IMR-90 (cell line): Measurements from ENCODE around the gene GPR65. TPM values are rescaled to one million over a fixed set of nuclear protein-coding genes. Genes with fewer than 3 reads are reported as not detected.

Experiments
- ATAC-seq: fragments of 200-7000 bp; cut with Tn5 transposase; 2 replicates; pipeline ENCODE4 v1.9.1; 2020; ENCODE audit warnings: low read depth, mild to moderate bottlenecking, moderate library complexity
- BruUV-seq: library from RNA; stranded (reverse); fragments of 400-500 nt; replicated peaks from 2 replicates; lab custom pipeline; 2021; lab: Mats Ljungman, UMichigan
- CTCF ChIA-PET: fragments of 300-600 bp; formaldehyde crosslinking; extraction: SDS; loops from one replicate; lab custom pipeline; 2021; ENCODE audit warnings: antibody characterized with exemption; lab: Yijun Ruan, JAX
- POLR2A ChIA-PET: fragments of 300-600 bp; sonication (Branson Sonifier 250); formaldehyde crosslinking; loops from one replicate; lab custom pipeline; 2022; ENCODE audit warnings: antibody characterized with exemption; ENCODE audit not compliant: unreplicated experiment; lab: Charles Lee
- DNase-seq: peaks from one replicate; pipeline ENCODE4 v3.0.0; 2013
- H2AFZ ChIP-seq: replicated peaks from 2 replicates; pipeline ENCODE3; 2013; ENCODE audit warnings: low read length, mild to moderate bottlenecking; ENCODE audit not compliant: poor library complexity
- H2AK5ac ChIP-seq: 2 replicates; pipeline ENCODE4 v1.6.1; 2013; ENCODE audit warnings: low read depth, low read length, inconsistent platforms
- H2AK9ac ChIP-seq: replicated peaks from 2 replicates; pipeline ENCODE3; 2013; ENCODE audit warnings: mild to moderate bottlenecking, low read depth, low read length, moderate library complexity; ENCODE audit not compliant: poor library complexity
- H2BK120ac ChIP-seq: 2 replicates; pipeline ENCODE4 v1.6.1; 2013; ENCODE audit warnings: low read depth, low read length, inconsistent platforms
- H2BK15ac ChIP-seq: 3 replicates; pipeline ENCODE4 v1.6.1; 2013; ENCODE audit warnings: low read depth, low read length, inconsistent platforms
- H2BK20ac ChIP-seq: 2 replicates; pipeline ENCODE4 v1.6.1; 2013; ENCODE audit warnings: low read depth, mild to moderate bottlenecking, inconsistent platforms, low read length, moderate library complexity
- H2BK5ac ChIP-seq: 2 replicates; pipeline ENCODE4 v1.6.1; 2013; ENCODE audit warnings: mild to moderate bottlenecking, low read depth, low read length, inconsistent platforms; ENCODE audit not compliant: poor library complexity, severe bottlenecking
- H3K14ac ChIP-seq: replicated peaks from 2 replicates; pipeline ENCODE4 v1.6.1; 2013; ENCODE audit warnings: low read depth, low read length, inconsistent platforms
- H3K18ac ChIP-seq: 2 replicates; pipeline ENCODE4 v1.6.1; 2013; ENCODE audit warnings: low read depth, low read length, control low read depth
- H3K23ac ChIP-seq: 2 replicates; pipeline ENCODE4 v1.6.1; 2013; ENCODE audit warnings: low read depth, low read length, inconsistent platforms
- H3K27ac ChIP-seq: 2 replicates; pipeline ENCODE4 v1.5.1; 2013; ENCODE audit warnings: mild to moderate bottlenecking, control low read depth, low read length; ENCODE audit not compliant: insufficient read depth
- H3K27me3 ChIP-seq: 2 replicates; pipeline ENCODE4 v1.6.1; 2013; ENCODE audit warnings: low read length; ENCODE audit not compliant: control insufficient read depth, insufficient read depth
- H3K36me3 ChIP-seq: 2 replicates; pipeline ENCODE4 v1.6.1; 2013; ENCODE audit warnings: low read length, mixed read lengths; ENCODE audit not compliant: control insufficient read depth, insufficient read depth
- H3K4ac ChIP-seq: 2 replicates; pipeline ENCODE4 v1.6.1; 2013; ENCODE audit warnings: low read depth, low read length, inconsistent platforms
- H3K4me1 ChIP-seq: 2 replicates; pipeline ENCODE4 v1.6.1; 2013; ENCODE audit warnings: low read length, mixed read lengths; ENCODE audit not compliant: control insufficient read depth, insufficient read depth
- H3K4me2 ChIP-seq: 2 replicates; pipeline ENCODE4 v1.6.1; 2013; ENCODE audit warnings: low read depth, mild to moderate bottlenecking, control low read depth, low read length, moderate library complexity
- H3K4me3 ChIP-seq: 2 replicates; pipeline ENCODE4 v1.5.1; 2013; ENCODE audit warnings: low read depth, mild to moderate bottlenecking, control low read depth, low read length, moderate library complexity; ENCODE audit not compliant: insufficient read depth
- H3K56ac ChIP-seq: 2 replicates; pipeline ENCODE4 v1.6.1; 2013; ENCODE audit warnings: low read length, inconsistent platforms; ENCODE audit not compliant: insufficient read depth; ENCODE audit errors: extremely low read depth
- H3K79me1 ChIP-seq, 2 experiments: 2 replicates each; pipeline ENCODE4 v1.6.1; 2013; ENCODE audit warnings: low read length in 2 of 2, inconsistent platforms in 1 of 2, low read depth in 1 of 2
- H3K9ac ChIP-seq: 2 replicates; pipeline ENCODE4 v1.6.1; 2013; ENCODE audit warnings: low read depth, low read length, control low read depth
- H3K9me1 ChIP-seq: 2 replicates; pipeline ENCODE4 v1.6.1; 2013; ENCODE audit warnings: low read length, inconsistent platforms; ENCODE audit not compliant: insufficient read depth
- H3K9me3 ChIP-seq: 2 replicates; pipeline ENCODE4 v1.6.1; 2013; ENCODE audit warnings: low read length; ENCODE audit not compliant: control insufficient read depth, insufficient read depth
- H4K20me1 ChIP-seq: 2 replicates; pipeline ENCODE4 v1.6.1; 2013; ENCODE audit warnings: low read length, inconsistent platforms; ENCODE audit not compliant: insufficient read depth
- H4K5ac ChIP-seq: 2 replicates; pipeline ENCODE4 v1.6.1; 2013; ENCODE audit warnings: mild to moderate bottlenecking, low read depth, low read length, control low read depth
- H4K8ac ChIP-seq, 2 experiments: 2 replicates each; pipeline ENCODE4 v1.6.1; 2013; ENCODE audit warnings: low read depth in 2 of 2, low read length in 2 of 2, control low read depth in 1 of 2, inconsistent platforms in 1 of 2
- H4K91ac ChIP-seq: 2 replicates; pipeline ENCODE4 v1.6.1; 2013; ENCODE audit warnings: low read depth, low read length, inconsistent platforms; ENCODE audit not compliant: insufficient read depth
- BHLHE40 ChIP-seq: fragments of 150-350 bp; IDR thresholded peaks from 2 replicates; pipeline ENCODE4 v1.6.1; 2016; ENCODE audit warnings: mild to moderate bottlenecking, low read depth, low read length
- CEBPB ChIP-seq: IDR thresholded peaks from 2 replicates; pipeline ENCODE4 v1.6.1; 2012; ENCODE audit warnings: low read depth, low read length, improper control_type of control experiment
- CHD1 ChIP-seq: IDR thresholded peaks from 2 replicates; pipeline ENCODE4 v1.6.1; 2012; ENCODE audit warnings: low read depth, low read length, improper control_type of control experiment
- CTCF ChIP-seq: conservative IDR thresholded peaks from 2 replicates; pipeline ENCODE4 v1.5.1; 2012; ENCODE audit warnings: mild to moderate bottlenecking, low read depth, low read length, improper control_type of control experiment
- FOS ChIP-seq: fragments of 150-350 bp; IDR thresholded peaks from 2 replicates; pipeline ENCODE4 v1.6.1; 2016; ENCODE audit warnings: low read depth, low read length
- MAFK ChIP-seq: IDR thresholded peaks from 2 replicates; pipeline ENCODE4 v1.6.1; 2012; ENCODE audit warnings: low read depth, low read length, improper control_type of control experiment
- MAZ ChIP-seq: IDR thresholded peaks from 2 replicates; pipeline ENCODE4 v1.6.1; 2012; ENCODE audit warnings: low read depth, mild to moderate bottlenecking, low read length, improper control_type of control experiment, moderate library complexity, borderline replicate concordance
- MXI1 ChIP-seq: IDR thresholded peaks from 2 replicates; pipeline ENCODE4 v1.6.1; 2012; ENCODE audit warnings: low read depth, mild to moderate bottlenecking, low read length, moderate library complexity, borderline replicate concordance
- NFE2L2 ChIP-seq: fragments of 150-350 bp; IDR thresholded peaks from 2 replicates; pipeline ENCODE4 v1.6.1; 2016; ENCODE audit warnings: low read depth, mild to moderate bottlenecking, low read length
- POLR2A ChIP-seq: IDR thresholded peaks from 2 replicates; pipeline ENCODE4 v1.6.1; 2012; ENCODE audit warnings: mild to moderate bottlenecking, low read depth, low read length
- RAD21 ChIP-seq: IDR thresholded peaks from 2 replicates; pipeline ENCODE4 v1.6.1; 2012; ENCODE audit warnings: low read length, improper control_type of control experiment
- RCOR1 ChIP-seq: IDR thresholded peaks from 2 replicates; pipeline ENCODE4 v1.6.1; 2012; ENCODE audit warnings: mild to moderate bottlenecking, low read length, improper control_type of control experiment; ENCODE audit not compliant: insufficient replicate concordance
- RFX5 ChIP-seq: IDR thresholded peaks from 2 replicates; pipeline ENCODE4 v1.8.0; 2012; ENCODE audit warnings: low read depth, mild to moderate bottlenecking, low read length, moderate library complexity
- SMC3 ChIP-seq: fragments of 150-350 bp; IDR thresholded peaks from 2 replicates; pipeline ENCODE4 v1.6.1; 2016; ENCODE audit warnings: low read depth, mild to moderate bottlenecking, antibody characterized with exemption, low read length, moderate library complexity
- whole genome bisulfite sequencing, 2 experiments: methylation state at CpG; one replicate each; pipeline versions ENCODE4 v1.1.5 to v1.1.7; 2013; ENCODE audit warnings: missing lambda C conversion rate in 2 of 2; ENCODE audit not compliant: insufficient read length in 1 of 2; ENCODE audit errors: extremely low coverage in 2 of 2; 5-methylcytosine and 5-hydroxymethylcytosine counted together
- dilution Hi-C: fragments of 300-500 bp; cut with HindIII; formaldehyde crosslinking; loops from one replicate; pipeline ENCODE4 v1.14.3; 2018; ENCODE audit warnings: low sequenced_read_pairs; ENCODE audit not compliant: unreplicated experiment
- in situ Hi-C: fragments of 300-500 bp; cut with MboI; formaldehyde crosslinking; loops from 3 replicates; pipeline ENCODE4 v1.14.3; 2019; ENCODE audit warnings: low sequenced_read_pairs, inconsistent platforms, mixed read lengths
- intact Hi-C: fragments of 100-400 bp; cut with micrococcal nuclease; formaldehyde crosslinking; loops from 2 replicates; pipeline ENCODE4 v1.10.0; 2022
- polyA plus RNA-seq, 3 experiments: library from polyadenylated mRNA; depleted of rRNA; stranded (reverse); fragments of >200 nt; gene quantifications; 2 replicates each; pipeline ENCODE4 v1.2.3, GENCODE V29; 2012; ENCODE audit warnings: low replicate concordance in 1 of 3
- total RNA-seq: library from RNA; depleted of rRNA; stranded (reverse); fragments of >200 nt; gene quantifications from 2 replicates; pipeline ENCODE4 v1.2.3, GENCODE V29; 2012
- TF ChIP-seq, protein P1 (sequence below): fragments of 150-350 bp; IDR thresholded peaks from 2 replicates; pipeline ENCODE4 v1.6.1; 2016; ENCODE audit warnings: low read depth, mild to moderate bottlenecking, low read length, moderate library complexity, borderline replicate concordance
- TF ChIP-seq, protein P2 (sequence below): fragments of 150-350 bp; IDR thresholded peaks from 2 replicates; pipeline ENCODE4 v1.6.1; 2017; ENCODE audit warnings: mild to moderate bottlenecking, antibody characterized with exemption, low read length, low read depth

GPR65 gene
- total and polyA plus RNA-seq, 2 of the 4 experiments (the other 2 are of a cell fraction): 0.05 to 0.18 TPM

- TF ChIP-seq RFX5 (no peak), POLR2A (no peak), RAD21 (no peak), RCOR1 (no peak), NFE2L2 (no peak), CTCF (no peak), MAFK (no peak), CHD1 (no peak), MXI1 (no peak), MAZ (no peak), BHLHE40 (no peak), SMC3 (no peak), FOS (no peak), CEBPB (no peak)
- TF ChIP-seq, protein P1, sequence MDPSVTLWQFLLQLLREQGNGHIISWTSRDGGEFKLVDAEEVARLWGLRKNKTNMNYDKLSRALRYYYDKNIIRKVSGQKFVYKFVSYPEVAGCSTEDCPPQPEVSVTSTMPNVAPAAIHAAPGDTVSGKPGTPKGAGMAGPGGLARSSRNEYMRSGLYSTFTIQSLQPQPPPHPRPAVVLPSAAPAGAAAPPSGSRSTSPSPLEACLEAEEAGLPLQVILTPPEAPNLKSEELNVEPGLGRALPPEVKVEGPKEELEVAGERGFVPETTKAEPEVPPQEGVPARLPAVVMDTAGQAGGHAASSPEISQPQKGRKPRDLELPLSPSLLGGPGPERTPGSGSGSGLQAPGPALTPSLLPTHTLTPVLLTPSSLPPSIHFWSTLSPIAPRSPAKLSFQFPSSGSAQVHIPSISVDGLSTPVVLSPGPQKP: no peak
- TF ChIP-seq, protein P2, sequence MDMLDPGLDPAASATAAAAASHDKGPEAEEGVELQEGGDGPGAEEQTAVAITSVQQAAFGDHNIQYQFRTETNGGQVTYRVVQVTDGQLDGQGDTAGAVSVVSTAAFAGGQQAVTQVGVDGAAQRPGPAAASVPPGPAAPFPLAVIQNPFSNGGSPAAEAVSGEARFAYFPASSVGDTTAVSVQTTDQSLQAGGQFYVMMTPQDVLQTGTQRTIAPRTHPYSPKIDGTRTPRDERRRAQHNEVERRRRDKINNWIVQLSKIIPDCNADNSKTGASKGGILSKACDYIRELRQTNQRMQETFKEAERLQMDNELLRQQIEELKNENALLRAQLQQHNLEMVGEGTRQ: no peak
- ATAC-seq (no peak), DNase-seq (peak; percentile 38)
- H3K18ac ChIP-seq: no peak overlapping the region
- H2BK15ac ChIP-seq: no peak overlapping the region
- H3K4me3 ChIP-seq: no peak overlapping the region
- ChIA-PET CTCF (interaction anchor here (0.6 to 1.0 kb wide), 2 partner anchors 15 to 71 kb away, joined by 3 read pairs; no protein-coding TSS in a partner anchor), POLR2A (no interaction called here)
- no peak overlapping the region for H3K23ac ChIP-seq
- H3K4ac ChIP-seq: no peak overlapping the region
- no peak overlapping the region for H2AK9ac ChIP-seq
- no CpG with 5 or more reads among the region's 3 CpGs for WGBS, 2 experiments
- no peak overlapping the region for H4K8ac ChIP-seq
- no peak overlapping the region for H2BK5ac ChIP-seq
- no peaks in the 10 kb centered on the region for H4K20me1 ChIP-seq
- no peak overlapping the region for H4K91ac ChIP-seq
- no peak overlapping the region for H2AK5ac ChIP-seq
- H3K9me3 ChIP-seq: no peaks in the 10 kb centered on the region
- dilution Hi-C loops: no loop called here
- no peak overlapping the region for H3K4me2 ChIP-seq
- no peaks in the 10 kb centered on the region for H3K27me3 ChIP-seq
- H3K9me1 ChIP-seq: no peaks in the 10 kb centered on the region
- H3K79me1 ChIP-seq: no peaks in the 10 kb centered on the region
- H3K27ac ChIP-seq: no peak overlapping the region
- intact Hi-C loops: no loop called here
- BruUV-seq: no TSS peak
- no peak overlapping the region for H2BK120ac ChIP-seq
- no peak overlapping the region for H3K56ac ChIP-seq
- no peak overlapping the region for H2AFZ ChIP-seq
- no peak overlapping the region for H2BK20ac ChIP-seq
- no peak overlapping the region for H3K9ac ChIP-seq
- H3K36me3 ChIP-seq: peaks cover 3% of the 10 kb centered on the region; the same call in 1 of the 2 replicates
- H3K4me1 ChIP-seq: no peaks in the 10 kb centered on the region
- no peak overlapping the region for H3K14ac ChIP-seq
- in situ Hi-C loops: no loop called here
- H4K5ac ChIP-seq: no peak overlapping the region
Measured at GRCh38 chr14:87966816-87967215, 38.1 kb upstream of the GPR65 start.
